Fibroblast of lung (primary cell): Measurements from ENCODE around the gene AGBL4. TPM values are rescaled to one million over a fixed set of nuclear protein-coding genes. Genes with fewer than 3 reads are reported as not detected.
"Not testable (repeated sequence)": the region's sequence is repeated elsewhere in the genome, so short reads cannot be mapped to it uniquely, and the experiment has no call there.

Source experiments
- DNase-seq, 2 donors: peaks; one replicate each; pipeline versions ENCODE4 v3.0.0 to v3.0.0-alpha.2; 2010; ENCODE audit warnings: low read depth in 2 of 2
- H2AFZ ChIP-seq: 2 replicates; pipeline ENCODE4 v1.5.1; 2012; ENCODE audit warnings: low read length, control low read depth, inconsistent platforms
- H3K27ac ChIP-seq: 2 replicates; pipeline ENCODE4 v1.5.1; 2011; ENCODE audit warnings: low read length, control low read depth; ENCODE audit not compliant: insufficient read depth
- H3K27me3 ChIP-seq: 2 replicates; pipeline ENCODE4 v1.5.1; 2011; ENCODE audit warnings: mild to moderate bottlenecking, low read length; ENCODE audit not compliant: control insufficient read depth, insufficient read depth
- H3K36me3 ChIP-seq: 2 replicates; pipeline ENCODE4 v1.5.1; 2011; ENCODE audit warnings: low read length; ENCODE audit not compliant: control insufficient read depth, insufficient read depth
- H3K4me1 ChIP-seq: 2 replicates; pipeline ENCODE4 v1.5.1; 2011; ENCODE audit warnings: low read length; ENCODE audit not compliant: control insufficient read depth, insufficient read depth; ENCODE audit errors: extremely low read depth
- H3K4me2 ChIP-seq: 2 replicates; pipeline ENCODE4 v1.5.1; 2011; ENCODE audit warnings: low read length, control low read depth; ENCODE audit not compliant: insufficient read depth; ENCODE audit errors: extremely low read depth
- H3K4me3 ChIP-seq, 4 experiments: fragments of 200-600 bp in 1 of 4; sonication (generic) in 1 of 4; replicated peaks in 1 of 4; 2 replicates each; pipeline ENCODE4 v1.5.1; 2011 to 2016; ENCODE audit warnings: low read length in 4 of 4, low read depth in 3 of 4, mild to moderate bottlenecking in 3 of 4, control low read depth in 2 of 4, inconsistent platforms in 1 of 4, mixed read lengths in 1 of 4; ENCODE audit not compliant: insufficient read depth in 1 of 4; ENCODE audit errors: control extremely low read depth in 1 of 4
- H3K79me2 ChIP-seq: 2 replicates; pipeline ENCODE4 v1.5.1; 2012; ENCODE audit warnings: mild to moderate bottlenecking, low read length, inconsistent platforms; ENCODE audit not compliant: control insufficient read depth, insufficient read depth
- H3K9ac ChIP-seq: 2 replicates; pipeline ENCODE4 v1.5.1; 2011; ENCODE audit warnings: mild to moderate bottlenecking, low read length, control low read depth; ENCODE audit not compliant: insufficient read depth
- H3K9me3 ChIP-seq: 2 replicates; pipeline ENCODE4 v1.5.1; 2012; ENCODE audit warnings: low read depth, low read length; ENCODE audit not compliant: control insufficient read depth, insufficient read depth
- H4K20me1 ChIP-seq: 2 replicates; pipeline ENCODE4 v1.5.1; 2011; ENCODE audit warnings: low read length; ENCODE audit not compliant: control insufficient read depth, insufficient read depth; ENCODE audit errors: extremely low read depth
- EZH2 ChIP-seq: IDR thresholded peaks from 2 replicates; pipeline ENCODE4 v1.5.1; 2012; ENCODE audit warnings: low read length, control low read depth, mild to moderate bottlenecking; ENCODE audit errors: missing control alignments
- polyA plus RNA-seq, 2 donors: library from polyadenylated mRNA; depleted of rRNA in 1 of 2; stranded (reverse) in 1 of 2; unstranded in 1 of 2; fragments of >200 nt; gene quantifications; 2 replicates each; pipeline ENCODE4 v1.2.1, GENCODE V29; 2011 to 2012; ENCODE audit warnings: missing spikeins in 1 of 2
- total RNA-seq: library from RNA; depleted of rRNA; stranded (reverse); fragments of >200 nt; gene quantifications from 2 replicates; pipeline ENCODE4 v1.2.1, GENCODE V29; 2014
- TF ChIP-seq, protein P1 (sequence below), 2 donors: IDR thresholded peaks in 1 of 2; conservative IDR thresholded peaks in 1 of 2; 1 replicate in 1 of 2; 2 replicates in 1 of 2; pipeline ENCODE4 v1.5.1; 2011 to 2012; ENCODE audit warnings: low read length in 2 of 2, control low read depth in 1 of 2, inconsistent platforms in 1 of 2, low read depth in 1 of 2, mild to moderate bottlenecking in 1 of 2

Gene AGBL4
- total and polyA plus RNA-seq, 2 donors (not counting 1 experiment from before 2014, with no cell fraction given), result not detected

DNA sequence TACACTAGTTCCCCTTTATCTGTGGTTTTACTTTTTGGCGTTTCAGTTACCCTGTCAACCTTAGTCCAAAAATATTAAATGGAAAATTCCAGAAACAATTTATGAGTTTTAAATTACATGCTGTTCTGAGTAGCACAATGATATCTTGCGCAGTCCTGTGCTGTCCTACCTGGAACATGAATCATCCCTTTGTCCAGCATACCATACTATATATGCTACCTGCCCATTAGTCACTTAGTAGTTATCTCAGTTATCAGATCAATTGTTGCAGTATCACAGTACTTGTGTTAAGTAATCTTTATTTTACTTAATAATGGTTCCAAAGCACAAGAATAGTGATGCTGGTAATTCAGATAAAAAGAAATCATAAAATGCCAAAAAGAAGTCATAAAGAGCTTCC lies 52.7 kb downstream of the AGBL4 start:
- Histone ChIP-seq H3K79me2 (no peaks in the 10 kb centered on the region), H3K4me3 (no peak overlapping the region), H3K4me1 (no peaks in the 10 kb centered on the region), H3K9me3 (no peaks in the 10 kb centered on the region), H3K36me3 (no peaks in the 10 kb centered on the region), H3K9ac (no peak overlapping the region), H3K4me2 (no peak overlapping the region), H4K20me1 (no peaks in the 10 kb centered on the region), H3K27ac (no peak overlapping the region), H2AFZ (no peak overlapping the region), H3K27me3 (no peaks in the 10 kb centered on the region)
- TF ChIP-seq, protein P1, sequence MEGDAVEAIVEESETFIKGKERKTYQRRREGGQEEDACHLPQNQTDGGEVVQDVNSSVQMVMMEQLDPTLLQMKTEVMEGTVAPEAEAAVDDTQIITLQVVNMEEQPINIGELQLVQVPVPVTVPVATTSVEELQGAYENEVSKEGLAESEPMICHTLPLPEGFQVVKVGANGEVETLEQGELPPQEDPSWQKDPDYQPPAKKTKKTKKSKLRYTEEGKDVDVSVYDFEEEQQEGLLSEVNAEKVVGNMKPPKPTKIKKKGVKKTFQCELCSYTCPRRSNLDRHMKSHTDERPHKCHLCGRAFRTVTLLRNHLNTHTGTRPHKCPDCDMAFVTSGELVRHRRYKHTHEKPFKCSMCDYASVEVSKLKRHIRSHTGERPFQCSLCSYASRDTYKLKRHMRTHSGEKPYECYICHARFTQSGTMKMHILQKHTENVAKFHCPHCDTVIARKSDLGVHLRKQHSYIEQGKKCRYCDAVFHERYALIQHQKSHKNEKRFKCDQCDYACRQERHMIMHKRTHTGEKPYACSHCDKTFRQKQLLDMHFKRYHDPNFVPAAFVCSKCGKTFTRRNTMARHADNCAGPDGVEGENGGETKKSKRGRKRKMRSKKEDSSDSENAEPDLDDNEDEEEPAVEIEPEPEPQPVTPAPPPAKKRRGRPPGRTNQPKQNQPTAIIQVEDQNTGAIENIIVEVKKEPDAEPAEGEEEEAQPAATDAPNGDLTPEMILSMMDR (conservative IDR thresholded peaks at IDR 0.05 in 1 of 2, IDR thresholded peaks at IDR 0.05 in 1 of 2; ENCODE audit: low read depth in 1 of 2, low read length in 2 of 2), result no peak
- no peak for TF ChIP-seq EZH2
- no peak for DNase-seq

DNA sequence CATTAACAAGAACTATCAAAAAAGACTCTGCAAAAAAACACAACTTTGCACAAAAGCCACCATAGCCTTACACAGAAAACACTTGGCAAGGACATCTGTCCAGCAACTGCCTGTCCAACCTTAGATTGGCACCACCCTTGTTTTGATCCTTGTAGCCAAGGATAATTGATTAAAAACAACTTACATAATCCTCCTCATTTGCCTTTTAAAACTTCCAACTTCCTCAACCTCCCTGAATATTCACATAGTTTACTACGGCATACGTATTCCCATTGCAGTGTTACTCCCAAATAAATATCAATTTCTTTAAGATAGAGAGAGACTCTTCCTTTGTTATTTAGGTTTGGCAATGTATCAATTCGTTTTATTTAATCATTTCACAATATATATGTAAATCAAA lies 72.4 kb downstream of the AGBL4 start:
- no peak overlapping the region for H3K9ac ChIP-seq
- H3K4me2 ChIP-seq, result no peak overlapping the region
- H3K9me3 ChIP-seq, result no peaks in the 10 kb centered on the region
- H3K4me3 ChIP-seq, result no peak overlapping the region
- H4K20me1 ChIP-seq, result no peaks in the 10 kb centered on the region
- H3K79me2 ChIP-seq, result no peaks in the 10 kb centered on the region
- H3K27ac ChIP-seq, result no peak overlapping the region
- no peaks in the 10 kb centered on the region for H3K36me3 ChIP-seq
- DNase-seq, result no peak
- H2AFZ ChIP-seq, result no peak overlapping the region
- no peaks in the 10 kb centered on the region for H3K4me1 ChIP-seq
- H3K27me3 ChIP-seq, result no peaks in the 10 kb centered on the region
- TF ChIP-seq EZH2, result no peak
- TF ChIP-seq, protein P1 (conservative IDR thresholded peaks at IDR 0.05 in 1 of 2, IDR thresholded peaks at IDR 0.05 in 1 of 2; ENCODE audit: low read depth in 1 of 2, low read length in 2 of 2), result no peak

DNA sequence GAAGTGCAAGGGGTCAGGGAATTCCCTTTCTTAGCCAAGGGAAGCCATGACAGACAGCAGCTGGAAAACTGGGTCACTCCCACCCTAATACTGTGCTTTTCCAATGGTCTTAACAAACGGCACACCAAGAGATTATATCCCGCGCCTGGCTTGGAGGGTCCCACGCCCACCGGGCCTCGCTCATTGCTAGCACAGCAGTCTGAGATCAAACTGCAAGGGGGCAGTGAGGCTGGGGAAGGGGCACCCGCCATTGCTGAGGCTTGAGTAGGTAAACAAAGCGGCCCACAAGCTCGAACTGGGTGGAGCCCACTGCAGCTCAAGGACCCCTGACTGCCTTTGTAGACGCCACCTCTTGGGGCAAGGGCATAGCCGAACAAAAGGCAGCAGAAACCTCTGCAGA lies 108.5 kb downstream of the AGBL4 start:
- H4K20me1 ChIP-seq, H3K9ac ChIP-seq, H3K4me3 ChIP-seq, H3K36me3 ChIP-seq, H3K4me1 ChIP-seq, H3K27ac ChIP-seq, H2AFZ ChIP-seq, H3K79me2 ChIP-seq, H3K4me2 ChIP-seq, H3K9me3 ChIP-seq, H3K27me3 ChIP-seq, DNase-seq: not testable (repeated sequence)

DNA sequence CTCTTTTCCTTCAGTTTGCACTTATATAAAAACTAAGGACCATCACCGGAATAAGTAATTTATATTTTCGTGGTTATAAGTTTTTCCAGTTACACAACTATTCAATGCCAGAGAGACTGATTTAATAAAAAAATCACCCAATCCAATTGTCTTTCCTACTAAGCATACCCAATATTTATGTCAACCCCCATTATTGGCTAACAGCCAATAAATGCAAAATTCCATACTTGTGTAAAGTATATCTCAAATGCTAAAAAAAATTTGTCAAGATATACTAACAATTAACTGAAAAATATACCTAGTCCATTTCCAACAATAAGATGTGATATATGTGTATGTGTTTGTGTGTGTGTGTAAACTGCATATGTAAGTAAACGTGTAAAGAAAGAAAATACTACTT lies 117.4 kb downstream of the AGBL4 start:
- Histone ChIP-seq H3K9me3 (no peaks in the 10 kb centered on the region), H3K4me1 (no peaks in the 10 kb centered on the region), H3K4me3 (no peak overlapping the region), H4K20me1 (no peaks in the 10 kb centered on the region), H2AFZ (no peak overlapping the region), H3K36me3 (no peaks in the 10 kb centered on the region), H3K27ac (no peak overlapping the region), H3K79me2 (no peaks in the 10 kb centered on the region), H3K4me2 (no peak overlapping the region), H3K9ac (no peak overlapping the region), H3K27me3 (no peaks in the 10 kb centered on the region)
- no peak for DNase-seq
- TF ChIP-seq, protein P1 (conservative IDR thresholded peaks at IDR 0.05 in 1 of 2, IDR thresholded peaks at IDR 0.05 in 1 of 2; ENCODE audit: low read depth in 1 of 2, low read length in 2 of 2), result no peak
- TF ChIP-seq EZH2, result no peak
